ENCODE measurements around the gene VPS37D.
"Not testable (repeated sequence)": the region's sequence is repeated elsewhere in the genome, so short reads cannot be mapped to it uniquely, and the experiment has no call there.

Gene VPS37D

GRCh38 chr7:73646785-73647724 lies 20.6 kb upstream of the VPS37D start:
- no peak for DNase-seq (ENCODE audit: low spot score)

- no peak for DNase-seq (ENCODE audit: low spot score)
Measured at GRCh38 chr7:73647725-73648592, 19.7 kb upstream of the VPS37D start.

- DNase-seq (ENCODE audit: low spot score), result no peak
Measured at GRCh38 chr7:73648593-73649332, 18.9 kb upstream of the VPS37D start.

- no peak for DNase-seq (ENCODE audit: low spot score)
Measured at GRCh38 chr7:73649576-73649975, 18.1 kb upstream of the VPS37D start.

- no peak for DNase-seq (ENCODE audit: low spot score)
Measured at GRCh38 chr7:73650524-73650923, 17.1 kb upstream of the VPS37D start.

GRCh38 chr7:73652541-73652949 lies 15.1 kb upstream of the VPS37D start:
- peak; percentile 62 for DNase-seq (ENCODE audit: low spot score)

GRCh38 chr7:73655309-73655708 lies 12.3 kb upstream of the VPS37D start:
- DNase-seq (ENCODE audit: low spot score), result not testable (repeated sequence)

- no peak for DNase-seq (ENCODE audit: low spot score)
Measured at GRCh38 chr7:73659983-73660382, 7.6 kb upstream of the VPS37D start.

GRCh38 chr7:73660594-73660993 lies 7.0 kb upstream of the VPS37D start:
- DNase-seq (ENCODE audit: low spot score), result not testable (repeated sequence)

GRCh38 chr7:73663033-73663432 lies 4.6 kb upstream of the VPS37D start:
- DNase-seq (ENCODE audit: low spot score), result no peak

GRCh38 chr7:73668103-73668885 lies 663 bp downstream of the VPS37D start:
- no peak for DNase-seq (ENCODE audit: low spot score)

GRCh38 chr7:73668886-73669230 lies 1.2 kb downstream of the VPS37D start:
- peak; percentile 43 for DNase-seq (ENCODE audit: low spot score)

- peak; percentile 44 for DNase-seq (ENCODE audit: low spot score)
Measured at GRCh38 chr7:73669288-73669701, 1.7 kb downstream of the VPS37D start.

- DNase-seq (ENCODE audit: low spot score), result no peak
Measured at GRCh38 chr7:73669858-73670385, 2.3 kb downstream of the VPS37D start.

- DNase-seq (ENCODE audit: low spot score), result no peak
Measured at GRCh38 chr7:73671322-73671661, 3.7 kb downstream of the VPS37D start.

GRCh38 chr7:73671857-73672445 lies 4.3 kb downstream of the VPS37D start:
- no peak for DNase-seq (ENCODE audit: low spot score)

GRCh38 chr7:73674468-73675124 lies 7.0 kb downstream of the VPS37D start:
- DNase-seq (ENCODE audit: low spot score), result no peak

- DNase-seq (ENCODE audit: low spot score), result not testable (repeated sequence)
Measured at GRCh38 chr7:73676062-73676461, 8.4 kb downstream of the VPS37D start.

GRCh38 chr7:73678862-73679261 lies 11.2 kb downstream of the VPS37D start:
- DNase-seq (ENCODE audit: low spot score), result no peak

GRCh38 chr7:73679709-73680108 lies 12.1 kb downstream of the VPS37D start:
- no peak for DNase-seq (ENCODE audit: low spot score)

All from kidney tubule cell (primary cell).